ENCODE results near the gene B3GNT3.
A peak's percentile ranks its signal among the peaks of the same experiment; 100 is the strongest.

Gene B3GNT3

GRCh38 chr19:17836530-17836929 is 41.6 kb downstream of the B3GNT3 start:
- DNase-seq = no peak

DNA sequence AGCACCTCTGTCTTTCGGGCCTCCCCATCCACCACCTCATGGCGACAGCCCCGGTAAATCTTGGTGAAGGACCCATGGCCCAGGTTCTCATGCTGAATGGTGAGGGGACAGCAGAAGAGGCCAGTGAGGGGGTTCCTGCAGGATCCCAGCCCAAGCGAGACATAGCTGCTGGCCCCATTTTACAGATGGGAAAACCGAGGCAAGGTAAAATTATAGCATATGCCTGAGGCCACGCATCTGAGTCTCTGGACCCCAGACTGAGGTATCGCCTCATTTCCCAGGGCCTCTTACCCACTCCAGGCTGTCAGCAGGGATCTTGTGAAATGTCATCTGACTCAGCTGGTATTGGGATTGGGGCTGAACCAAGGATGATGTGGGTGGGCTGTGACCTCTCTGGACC is 43.0 kb downstream of the B3GNT3 start:
- no peak for DNase-seq

- DNase-seq = no peak
Observed at GRCh38 chr19:17840019-17840418, 45.1 kb downstream of the B3GNT3 start.

DNA sequence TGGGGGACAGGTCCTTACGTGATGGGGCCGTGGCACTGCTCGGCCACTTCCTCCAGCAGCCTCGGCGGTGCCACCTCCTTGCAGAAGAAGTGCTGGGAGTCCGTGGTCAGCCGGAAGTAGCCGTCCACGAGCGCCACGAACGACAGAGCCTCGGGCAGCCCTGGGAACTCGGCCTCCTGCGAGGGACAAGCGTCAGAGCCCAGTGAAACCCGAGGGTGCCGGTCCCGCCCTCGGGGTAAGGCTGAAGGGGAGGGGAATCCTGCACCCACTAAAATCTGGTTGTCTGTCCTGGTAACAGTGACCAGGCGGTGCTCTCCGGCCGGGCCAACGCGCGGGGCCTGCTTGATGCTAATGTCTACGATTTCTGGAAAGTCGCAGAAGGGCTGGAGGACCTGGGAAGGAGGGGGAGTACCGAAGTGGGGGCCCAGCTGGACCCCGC is 46.5 kb downstream of the B3GNT3 start:
- DNase-seq = no peak

GRCh38 chr19:17841810-17842662 is 47.1 kb downstream of the B3GNT3 start:
- DNase-seq = peak; percentile 96 to 98

DNA sequence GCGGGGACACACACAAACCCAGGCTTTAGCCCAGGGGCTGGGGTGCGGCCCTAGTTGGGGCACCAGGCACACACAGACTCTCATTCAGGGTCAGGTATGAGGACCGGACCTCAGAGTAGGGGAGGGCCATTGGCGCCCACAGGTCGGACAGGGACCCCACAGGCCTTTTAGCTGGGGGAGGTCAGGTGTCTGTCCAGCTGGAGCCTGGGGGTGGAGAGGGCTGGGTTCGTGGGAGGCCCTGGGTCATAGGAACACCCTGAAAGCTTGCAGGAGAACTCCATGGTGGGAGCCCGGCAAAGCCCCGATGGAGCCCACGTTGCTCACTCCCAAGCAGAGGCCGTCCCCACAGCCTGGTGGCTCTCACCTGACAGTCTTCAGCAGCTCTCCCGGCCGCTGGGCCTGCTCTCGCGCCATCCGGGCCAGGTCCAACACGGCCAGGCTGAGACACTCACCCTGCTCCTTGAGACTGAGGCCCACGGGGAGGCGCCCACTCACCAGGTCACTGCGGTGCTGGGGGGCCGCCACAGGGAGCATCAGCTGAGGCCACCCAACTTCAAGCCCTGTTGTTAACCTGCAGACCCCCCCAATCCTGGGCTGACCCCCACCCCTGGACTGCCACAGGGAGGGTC is 47.8 kb downstream of the B3GNT3 start:
- no peak for DNase-seq

DNA sequence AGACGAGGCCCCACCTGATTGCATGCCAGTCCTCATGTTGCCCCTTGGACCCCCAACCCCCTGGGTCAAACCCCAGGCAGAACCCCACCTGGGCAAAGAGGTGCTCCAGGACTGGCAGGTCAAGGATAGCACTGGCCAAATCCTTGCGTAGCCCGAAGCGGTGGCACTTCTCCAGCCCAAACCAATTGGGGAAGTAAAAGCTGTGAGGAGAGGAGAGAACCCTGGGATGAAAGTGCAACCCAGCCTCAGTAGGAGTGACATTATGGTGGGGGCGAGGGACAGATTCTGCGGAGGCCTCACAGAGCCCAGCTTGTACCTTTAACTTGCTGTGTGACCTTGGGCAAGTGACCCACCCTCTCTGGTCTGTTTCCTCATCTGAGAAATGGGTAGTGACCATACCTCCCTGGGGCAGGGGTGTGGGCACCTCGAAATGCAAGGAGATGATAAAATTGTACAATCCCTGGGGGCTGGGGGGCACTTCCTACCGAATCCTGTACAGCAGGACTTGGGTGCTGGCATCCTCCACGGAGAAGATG is 48.4 kb downstream of the B3GNT3 start:
- no peak for DNase-seq

GRCh38 chr19:17843908-17844490 is 49.1 kb downstream of the B3GNT3 start:
- no peak for DNase-seq

- no peak for DNase-seq
Observed at GRCh38 chr19:17846146-17846545, 51.2 kb downstream of the B3GNT3 start.

DNA sequence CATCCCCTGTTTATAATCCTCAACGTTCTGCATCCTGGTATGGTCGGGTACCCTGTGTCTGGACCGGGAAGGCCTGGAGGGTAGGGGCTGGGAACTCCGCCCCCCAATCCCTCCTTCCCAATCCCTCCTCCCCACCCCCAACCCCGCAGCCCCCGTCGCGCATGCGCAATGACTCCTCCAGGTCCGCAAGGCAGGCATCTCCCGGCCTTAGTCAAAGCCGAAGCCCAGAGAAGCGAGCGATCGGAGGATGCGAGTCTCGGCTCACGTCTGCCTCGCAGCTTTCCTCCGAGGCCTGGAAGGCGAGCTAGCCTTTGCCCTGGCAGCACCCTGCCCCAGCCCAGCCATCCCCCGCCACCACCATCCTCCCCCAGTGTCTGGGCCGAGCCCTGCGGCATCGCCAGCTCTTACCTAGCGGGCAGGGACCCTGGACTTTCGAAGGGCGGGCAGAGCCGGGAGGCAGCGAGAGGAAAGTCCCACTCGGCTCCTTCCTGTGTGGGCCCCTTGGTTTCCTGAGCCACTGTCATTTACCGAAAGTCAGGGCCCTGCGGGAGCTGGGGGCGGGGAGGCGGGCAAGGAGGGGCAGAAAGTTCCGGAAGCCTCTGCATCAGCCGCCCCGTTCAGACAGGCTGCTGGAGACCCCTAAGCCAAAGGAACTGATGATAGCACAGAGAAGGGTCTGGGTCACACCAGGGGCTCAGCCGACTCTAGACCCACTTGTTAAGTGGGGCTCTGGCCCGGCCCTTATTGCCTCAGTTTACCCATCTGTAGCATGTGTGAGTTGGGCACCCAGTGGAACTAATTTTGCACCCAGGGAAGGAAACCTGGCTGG is 52.8 kb downstream of the B3GNT3 start, which contains the start of gene JAK3:
TSS of gene JAK3 (minus strand) at position 445 of the 829 bp plus-strand sequence. CDS start 3,565 bp downstream, outside the sequence.
- DNase-seq = no peak

GRCh38 chr19:17848595-17849292 is 53.8 kb downstream of the B3GNT3 start:
- no peak for DNase-seq

DNA sequence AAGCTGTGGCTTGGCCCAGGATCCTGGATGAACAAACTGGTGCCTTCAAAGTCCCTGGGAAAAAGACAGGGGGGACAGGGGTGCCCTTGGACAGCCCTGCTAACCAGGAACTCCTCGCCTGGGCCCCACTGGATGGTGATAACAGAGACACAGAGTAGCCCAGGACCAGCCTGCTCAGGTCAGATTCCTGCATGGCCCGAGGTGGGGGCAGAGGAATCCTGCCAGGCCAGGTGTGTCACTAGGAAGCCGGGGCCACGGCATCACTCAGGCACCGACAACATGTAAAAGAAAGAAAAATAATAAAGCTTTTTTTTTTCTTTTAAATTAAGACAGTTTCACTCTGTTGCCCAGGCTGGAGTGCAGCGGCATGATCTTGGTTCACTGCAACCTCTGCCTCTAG is 59.1 kb downstream of the B3GNT3 start:
- DNase-seq = no peak

- peak; percentile 44 to 90 for DNase-seq
Observed at GRCh38 chr19:17855280-17856152, 60.6 kb downstream of the B3GNT3 start.

- peak; percentile 99 to 100 for DNase-seq
Observed at GRCh38 chr19:17859533-17860330, 64.8 kb downstream of the B3GNT3 start, which contains the start of gene RPL18A. RPL18A (plus strand) TSS chr19:17859910; CDS start chr19:17859957, 47 bp downstream.

GRCh38 chr19:17860331-17860992 is 65.5 kb downstream of the B3GNT3 start:
- DNase-seq = no peak

- DNase-seq = no peak
Observed at GRCh38 chr19:17860993-17861360, 66.0 kb downstream of the B3GNT3 start.

- DNase-seq = no peak
Observed at GRCh38 chr19:17861542-17862402, 66.8 kb downstream of the B3GNT3 start.
